Neural cell (in vitro differentiated cells): Measurements from ENCODE around the gene GLRX2. TPM values are rescaled to one million over a fixed set of nuclear protein-coding genes. Genes with fewer than 3 reads are reported as not detected.
A peak's percentile ranks its signal among the peaks of the same experiment; 100 is the strongest.

Source experiments
- H2AFZ ChIP-seq: fragments of 200-600, 300-800 bp; sonication (generic), shearing (Covaris generic); 2 replicates; pipeline ENCODE4 v1.6.0; 2014; ENCODE audit warnings: low read depth, mild to moderate bottlenecking, antibody characterized with exemption, low read length, moderate library complexity
- H3F3A ChIP-seq: fragments of 200-600 bp; shearing (Covaris generic); 2 replicates; pipeline ENCODE4 v1.6.1; 2016; ENCODE audit warnings: mild to moderate bottlenecking, moderate library complexity, mixed read lengths, antibody characterized with exemption, low read length; ENCODE audit not compliant: insufficient read depth, poor library complexity, severe bottlenecking
- H3K27ac ChIP-seq: fragments of 200-600, 300-800 bp; sonication (generic), shearing (Covaris generic); 2 replicates; pipeline ENCODE4 v1.5.1; 2014; ENCODE audit warnings: mild to moderate bottlenecking, low read length, moderate library complexity
- H3K27me3 ChIP-seq: fragments of 300-800, 200-600 bp; sonication (generic), shearing (Covaris generic); 2 replicates; pipeline ENCODE4 v1.6.0; 2014; ENCODE audit warnings: mild to moderate bottlenecking, low read depth, low read length, moderate library complexity; ENCODE audit not compliant: insufficient read depth
- H3K36me3 ChIP-seq: fragments of 300-800, 200-600 bp; sonication (generic), shearing (Covaris generic); 2 replicates; pipeline ENCODE4 v1.5.1; 2014; ENCODE audit warnings: mild to moderate bottlenecking, antibody characterized with exemption, low read length, moderate library complexity; ENCODE audit not compliant: insufficient read depth
- H3K4me2 ChIP-seq: fragments of 300-800, 200-600 bp; sonication (generic), shearing (Covaris generic); 2 replicates; pipeline ENCODE4 v1.6.0; 2014; ENCODE audit warnings: mild to moderate bottlenecking, low read length
- H3K4me3 ChIP-seq: fragments of 300-800, 200-600 bp; sonication (generic), shearing (Covaris generic); 2 replicates; pipeline ENCODE4 v1.5.1; 2014; ENCODE audit warnings: mild to moderate bottlenecking, low read length, moderate library complexity
- H3K79me2 ChIP-seq: fragments of 200-600 bp; shearing (Covaris generic); replicated peaks from 2 replicates; pipeline ENCODE4 v1.6.0; 2014; ENCODE audit warnings: mild to moderate bottlenecking, low read length, moderate library complexity; ENCODE audit not compliant: insufficient read depth
- H3K9ac ChIP-seq: fragments of 300-800, 200-600 bp; sonication (generic), shearing (Covaris generic); 2 replicates; pipeline ENCODE4 v1.6.1; 2016; ENCODE audit warnings: mild to moderate bottlenecking, low read length, mixed read lengths
- H3K9me2 ChIP-seq: fragments of 200-600 bp; shearing (Covaris generic); 2 replicates; pipeline ENCODE4 v1.6.1; 2016; ENCODE audit warnings: mild to moderate bottlenecking, low read length, mixed read lengths; ENCODE audit not compliant: insufficient read depth
- H3K9me3 ChIP-seq: fragments of 200-600, 300-800 bp; sonication (generic), shearing (Covaris generic); 2 replicates; pipeline ENCODE4 v1.6.1; 2016; ENCODE audit warnings: mild to moderate bottlenecking, mixed run types, low read length, moderate library complexity, mixed read lengths
- H4K20me1 ChIP-seq: fragments of 200-600 bp; shearing (Covaris generic); 2 replicates; pipeline ENCODE4 v1.6.1; 2016; ENCODE audit warnings: mild to moderate bottlenecking, mixed run types; ENCODE audit not compliant: insufficient read depth
- CTCF ChIP-seq: fragments of 450-650 bp; IDR thresholded peaks from 2 replicates; pipeline ENCODE4 v1.5.1; 2014; ENCODE audit warnings: antibody characterized with exemption, mild to moderate bottlenecking, moderate library complexity; ENCODE audit not compliant: poor library complexity, severe bottlenecking
- EP300 ChIP-seq: fragments of 450-650 bp; conservative IDR thresholded peaks from 2 replicates; pipeline ENCODE4 v1.6.1; 2014; ENCODE audit warnings: antibody characterized with exemption, mild to moderate bottlenecking, moderate library complexity; ENCODE audit not compliant: poor library complexity, severe bottlenecking
- EZH2 ChIP-seq: fragments of 200-600, 300-800 bp; shearing (Covaris generic), sonication (generic); IDR thresholded peaks from 2 replicates; pipeline ENCODE4 v1.6.1; 2014; ENCODE audit warnings: antibody characterized with exemption, low read length, borderline replicate concordance, mild to moderate bottlenecking; ENCODE audit not compliant: insufficient read depth, poor library complexity, severe bottlenecking
- MXI1 ChIP-seq: fragments of 450-650 bp; conservative IDR thresholded peaks from 2 replicates; pipeline ENCODE4 v1.6.1; 2014; ENCODE audit warnings: antibody characterized with exemption, mild to moderate bottlenecking; ENCODE audit not compliant: poor library complexity, severe bottlenecking
- POLR2AphosphoS5 ChIP-seq: IDR thresholded peaks from 2 replicates; pipeline ENCODE4 v1.6.1; 2012
- RAD21 ChIP-seq: fragments of 450-650 bp; conservative IDR thresholded peaks from 2 replicates; pipeline ENCODE4 v1.6.1; 2014; ENCODE audit warnings: antibody characterized with exemption, mild to moderate bottlenecking, moderate library complexity
- REST ChIP-seq: IDR thresholded peaks from 2 replicates; pipeline ENCODE4 v1.6.1; 2012; ENCODE audit warnings: borderline replicate concordance
- SMC3 ChIP-seq: fragments of 450-650 bp; conservative IDR thresholded peaks from 2 replicates; pipeline ENCODE4 v1.6.1; 2014; ENCODE audit warnings: antibody characterized with exemption, mild to moderate bottlenecking, moderate library complexity; ENCODE audit not compliant: poor library complexity
- TAF1 ChIP-seq: IDR thresholded peaks from 2 replicates; pipeline ENCODE4 v1.6.1; 2012; ENCODE audit warnings: low read depth
- polyA plus RNA-seq: library from polyadenylated mRNA; depleted of rRNA; stranded (reverse); fragments of >200 nt; gene quantifications from 2 replicates; pipeline ENCODE4 v1.2.3, GENCODE V29; 2014

The GLRX2 gene
- polyA plus RNA-seq, 1 donor from 2014 or later = 6.6 TPM

DNA sequence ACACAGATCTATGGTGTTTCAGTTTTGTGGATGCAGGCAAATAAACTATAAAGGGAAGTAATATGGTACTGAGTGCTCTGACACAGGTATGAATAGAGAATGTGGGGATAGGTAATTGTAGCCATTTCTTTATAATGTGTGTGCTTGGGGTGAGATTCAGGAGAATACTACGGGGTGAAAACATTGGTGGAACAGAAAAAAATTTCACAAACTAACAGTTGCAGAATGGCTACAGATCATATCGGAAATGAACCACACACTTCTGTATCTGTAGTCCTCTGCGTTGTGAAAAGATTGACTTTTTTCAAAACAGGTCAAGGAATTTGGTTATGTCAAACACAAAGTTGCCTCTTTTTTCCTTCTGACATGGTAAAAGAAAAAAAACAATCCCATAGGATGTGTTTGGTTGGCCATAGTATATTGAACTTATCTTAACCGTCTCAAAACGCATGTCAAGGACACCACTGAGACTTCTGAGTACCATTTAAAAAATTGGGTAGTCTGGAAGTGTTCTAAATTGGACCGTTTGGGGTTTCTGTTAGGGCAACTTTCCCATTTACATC lies 15.5 kb upstream of the GLRX2 start:
- Histone ChIP-seq H3K9me3 (no peaks in the 10 kb centered on the region), H4K20me1 (no peaks in the 10 kb centered on the region), H2AFZ (peak overlapping the region; percentile 88), H3K4me3 (peak overlapping the region; percentile 82), H3K9ac (no peak overlapping the region), H3F3A (no peaks in the 10 kb centered on the region), H3K4me2 (no peak overlapping the region), H3K27me3 (no peaks in the 10 kb centered on the region), H3K36me3 (no peaks in the 10 kb centered on the region), H3K79me2 (peaks cover 31% of the 10 kb centered on the region), H3K27ac (no peak overlapping the region), H3K9me2 (no peaks in the 10 kb centered on the region)
- TF ChIP-seq REST (no peak), SMC3 (no peak), POLR2AphosphoS5 (no peak), CTCF (no peak), EZH2 (no peak), TAF1 (no peak), EP300 (no peak), RAD21 (no peak), MXI1 (no peak)

- no peaks in the 10 kb centered on the region for H3K27me3 ChIP-seq
- H3K79me2 ChIP-seq = peaks cover 16% of the 10 kb centered on the region
- no peaks in the 10 kb centered on the region for H3K36me3 ChIP-seq
- no peaks in the 10 kb centered on the region for H3F3A ChIP-seq
- no peak overlapping the region for H3K4me3 ChIP-seq
- H2AFZ ChIP-seq = no peak overlapping the region
- no peaks in the 10 kb centered on the region for H4K20me1 ChIP-seq
- no peaks in the 10 kb centered on the region for H3K9me2 ChIP-seq
- H3K4me2 ChIP-seq = no peak overlapping the region
- H3K9me3 ChIP-seq = no peaks in the 10 kb centered on the region
- no peak for TF ChIP-seq MXI1
- TF ChIP-seq RAD21 = no peak
- no peak for TF ChIP-seq POLR2AphosphoS5
- TF ChIP-seq EZH2 = no peak
- TF ChIP-seq SMC3 = no peak
- no peak for TF ChIP-seq TAF1
- no peak for TF ChIP-seq EP300
- no peak for TF ChIP-seq REST
- TF ChIP-seq CTCF = no peak
- H3K27ac ChIP-seq = no peak overlapping the region
- H3K9ac ChIP-seq = no peak overlapping the region
Measured at GRCh38 chr1:193118803-193119730, 13.9 kb upstream of the GLRX2 start.
